Skeletal muscle tissue (tissue), 4 donors: ENCODE results near the gene PRPSAP1. TPM values are rescaled to one million over a fixed set of nuclear protein-coding genes. Genes with fewer than 3 reads are reported as not detected.

Experiments
- H3K27ac ChIP-seq: one replicate; pipeline ENCODE4 v1.7.0; 2013; ENCODE audit warnings: mild to moderate bottlenecking, low read depth, low read length, inconsistent platforms
- H3K27me3 ChIP-seq, 3 donors: one replicate each; pipeline ENCODE4 v1.7.0; 2013; ENCODE audit warnings: low read length in 3 of 3; ENCODE audit not compliant: control insufficient read depth in 3 of 3, insufficient read depth in 3 of 3
- H3K36me3 ChIP-seq, 3 donors: one replicate each; pipeline ENCODE4 v1.7.0; 2013; ENCODE audit warnings: low read length in 3 of 3; ENCODE audit not compliant: control insufficient read depth in 3 of 3, insufficient read depth in 3 of 3
- H3K4me1 ChIP-seq, 3 donors: one replicate each; pipeline ENCODE4 v1.7.0; 2013; ENCODE audit warnings: low read length in 3 of 3, mild to moderate bottlenecking in 3 of 3; ENCODE audit not compliant: control insufficient read depth in 3 of 3, insufficient read depth in 3 of 3
- H3K4me3 ChIP-seq, 3 donors: one replicate each; pipeline ENCODE4 v1.7.0; 2013; ENCODE audit warnings: low read length in 3 of 3
- H3K9ac ChIP-seq, 3 donors: one replicate each; pipeline ENCODE4 v1.7.0; 2013; ENCODE audit warnings: low read length in 3 of 3, mild to moderate bottlenecking in 3 of 3, moderate library complexity in 2 of 3, low read depth in 1 of 3
- H3K9me3 ChIP-seq, 3 donors: one replicate each; pipeline ENCODE4 v1.7.0; 2013; ENCODE audit warnings: low read length in 3 of 3; ENCODE audit not compliant: control insufficient read depth in 3 of 3
- total RNA-seq: library from RNA; depleted of rRNA; stranded (reverse); fragments of >200 nt; gene quantifications from one replicate; pipeline ENCODE4 v1.2.3, GENCODE V29; 2014
- donor health status: Osteomylitis.

The PRPSAP1 gene
- total RNA-seq, 1 donor from 2014 or later, result 24.0 TPM

DNA sequence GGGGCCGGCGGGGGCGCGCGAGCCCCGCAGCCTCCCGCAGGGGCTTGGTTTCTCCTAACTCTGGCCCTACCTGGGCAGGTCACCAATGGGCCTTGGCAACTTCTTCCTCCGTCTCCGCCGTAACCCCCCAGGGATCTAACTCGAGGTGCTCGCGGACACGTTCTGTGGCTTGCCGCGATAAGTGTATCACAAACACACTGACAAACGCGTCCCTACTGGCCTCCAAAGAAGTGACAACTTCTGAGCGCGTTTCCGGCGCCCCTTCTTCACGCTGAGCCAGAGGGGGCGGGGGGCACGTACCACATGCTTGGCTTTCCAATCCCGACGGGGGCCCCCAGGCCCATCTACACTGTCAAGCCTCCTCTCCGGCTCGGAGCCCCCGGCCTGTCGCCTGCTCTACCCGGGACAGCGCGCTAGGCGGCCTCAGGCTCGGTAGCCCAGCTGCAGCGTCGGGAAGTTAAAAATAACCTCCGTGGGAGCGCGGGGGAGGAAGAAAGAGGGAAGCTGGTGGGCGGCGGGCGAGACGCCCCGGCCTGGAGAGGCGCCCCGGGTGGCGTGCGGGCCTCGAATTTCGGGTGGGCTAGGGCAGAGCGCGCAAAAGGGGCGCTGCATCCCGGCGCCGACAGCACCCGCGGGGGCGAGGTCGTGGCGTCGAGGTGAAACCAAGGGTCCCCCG is 30.0 kb upstream of the PRPSAP1 start:
- Histone ChIP-seq H3K27me3 (peaks cover 0 to 14% (median 0%) of the 10 kb centered on the region in 3 donors), H3K36me3 (no peaks in the 10 kb centered on the region), H3K4me3 (peak overlapping the region; percentile 48 to 73 (median 72)), H3K9me3 (no peaks in the 10 kb centered on the region), H3K27ac (peak overlapping the region; percentile 71), H3K4me1 (peaks cover 22 to 45% (median 27%) of the 10 kb centered on the region in 3 donors), H3K9ac (peak overlapping the region; percentile 57 to 74 (median 62))

DNA sequence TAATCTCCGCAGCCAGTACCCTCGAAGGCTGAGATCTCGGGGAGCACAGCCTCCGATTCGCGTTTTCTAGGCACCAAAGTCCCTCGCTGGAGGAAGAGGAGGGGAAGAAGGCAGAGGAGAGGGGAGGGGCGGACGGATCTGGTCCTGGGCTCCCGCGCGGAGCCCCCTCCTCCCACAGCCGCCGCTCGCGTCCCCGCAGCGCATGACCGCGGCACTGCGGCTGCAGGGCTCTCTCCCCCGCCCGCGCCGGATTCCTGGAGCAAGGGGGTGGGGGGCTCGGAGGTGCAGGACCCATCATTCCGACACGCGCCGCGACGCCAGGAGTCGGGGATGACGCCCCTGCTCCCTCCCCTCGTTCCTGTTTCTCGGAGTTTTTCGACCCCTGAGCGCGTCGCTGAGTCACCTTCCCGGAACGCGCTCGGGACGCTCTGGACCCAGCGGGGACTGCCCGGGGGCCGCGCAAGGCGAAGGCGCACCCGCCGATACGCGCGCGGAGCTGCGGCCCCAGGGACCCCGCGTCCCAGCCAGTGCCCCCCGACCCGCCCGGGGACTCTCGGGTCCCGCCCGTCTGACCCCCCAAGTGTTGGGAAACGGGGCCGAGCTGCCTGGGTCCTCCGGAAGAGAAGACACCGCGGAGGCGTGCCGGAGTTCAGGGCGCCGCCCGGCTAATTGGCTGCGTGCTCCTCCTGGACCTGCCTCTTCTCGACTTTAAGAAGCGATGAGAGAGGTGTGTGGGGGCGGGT is 29.3 kb upstream of the PRPSAP1 start:
- H3K9me3 ChIP-seq, result no peaks in the 10 kb centered on the region
- peak overlapping the region; percentile 44 for H3K27ac ChIP-seq
- H3K4me1 ChIP-seq, result peaks cover 22 to 45% (median 27%) of the 10 kb centered on the region in 3 donors
- no peaks in the 10 kb centered on the region for H3K36me3 ChIP-seq
- H3K27me3 ChIP-seq, result peaks cover 0 to 14% (median 0%) of the 10 kb centered on the region in 3 donors
- H3K9ac ChIP-seq, result peak overlapping the region in 2 of 3 donors; percentile 38 to 62
- peak overlapping the region; percentile 56 to 73 (median 72) for H3K4me3 ChIP-seq

DNA sequence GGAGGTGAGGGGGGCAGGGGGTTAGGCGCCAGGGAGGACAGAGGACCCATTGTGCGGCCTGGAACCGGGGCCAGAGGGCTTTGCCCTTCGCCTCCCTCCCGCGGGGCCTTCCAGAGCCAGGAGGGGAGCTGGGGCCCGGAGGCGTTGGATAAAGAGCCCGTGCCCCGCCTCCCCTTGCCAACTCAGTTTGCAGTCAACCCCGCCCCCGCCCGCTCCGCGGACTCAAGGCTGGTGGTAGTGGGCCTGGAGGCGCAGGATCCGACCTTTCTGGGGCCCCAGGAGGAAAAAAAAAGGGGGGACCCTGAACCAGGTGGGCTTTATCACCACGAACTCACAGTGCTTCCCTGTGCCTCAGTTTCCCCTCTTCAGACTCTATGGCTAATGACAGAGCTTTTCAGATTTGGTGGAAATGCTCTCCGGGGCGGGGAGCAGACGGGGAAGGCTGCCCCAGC is 28.7 kb upstream of the PRPSAP1 start:
- Histone ChIP-seq H3K27me3 (peaks cover 0 to 14% (median 0%) of the 10 kb centered on the region in 3 donors), H3K9me3 (no peaks in the 10 kb centered on the region), H3K4me1 (peaks cover 22 to 45% (median 27%) of the 10 kb centered on the region in 3 donors), H3K4me3 (peak overlapping the region; percentile 56 to 73 (median 72)), H3K36me3 (no peaks in the 10 kb centered on the region), H3K9ac (peak overlapping the region in 2 of 3 donors; percentile 38 to 62), H3K27ac (peak overlapping the region; percentile 44)

DNA sequence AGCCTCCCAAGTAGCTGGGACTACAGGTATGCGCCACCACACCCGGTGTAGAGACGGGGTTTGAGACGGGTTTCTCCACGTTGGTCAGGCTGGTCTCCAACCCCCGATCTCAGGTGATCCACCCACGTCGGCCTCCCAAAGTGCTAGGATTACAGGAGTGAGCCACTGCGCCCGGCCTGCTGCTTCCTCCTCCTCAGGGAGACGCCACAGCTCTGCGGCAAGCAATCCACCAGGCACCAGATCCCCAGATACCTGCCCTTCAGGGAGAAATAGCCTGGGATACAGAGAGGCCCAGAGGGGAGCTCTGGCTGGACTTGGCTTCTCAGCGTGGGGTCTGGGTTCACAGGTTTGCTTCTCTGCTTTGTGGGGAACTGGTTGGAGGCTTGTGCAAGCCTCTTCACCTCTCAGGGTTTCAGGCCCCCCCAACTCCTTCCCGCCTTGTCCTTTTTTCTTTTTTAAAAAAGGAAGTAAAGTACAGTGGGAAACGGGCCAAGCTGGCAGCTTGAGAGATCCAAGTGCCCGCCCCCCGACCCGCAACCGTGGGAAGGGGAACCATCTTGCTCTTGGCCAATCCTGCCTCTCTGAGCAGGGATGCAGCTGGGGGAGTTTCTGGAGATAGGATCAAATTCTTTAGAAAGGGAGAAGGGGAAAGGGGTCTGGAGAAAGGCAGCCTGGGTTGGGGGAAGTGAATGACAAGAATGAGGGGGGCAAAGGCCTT is 28.1 kb upstream of the PRPSAP1 start:
- no peak overlapping the region for H3K4me3 ChIP-seq
- H3K9me3 ChIP-seq, result no peaks in the 10 kb centered on the region
- H3K36me3 ChIP-seq, result no peaks in the 10 kb centered on the region
- H3K27ac ChIP-seq, result no peak overlapping the region
- no peak overlapping the region for H3K9ac ChIP-seq
- H3K4me1 ChIP-seq, result peaks cover 22 to 45% (median 28%) of the 10 kb centered on the region in 3 donors
- peaks cover 0 to 14% (median 0%) of the 10 kb centered on the region in 3 donors for H3K27me3 ChIP-seq

DNA sequence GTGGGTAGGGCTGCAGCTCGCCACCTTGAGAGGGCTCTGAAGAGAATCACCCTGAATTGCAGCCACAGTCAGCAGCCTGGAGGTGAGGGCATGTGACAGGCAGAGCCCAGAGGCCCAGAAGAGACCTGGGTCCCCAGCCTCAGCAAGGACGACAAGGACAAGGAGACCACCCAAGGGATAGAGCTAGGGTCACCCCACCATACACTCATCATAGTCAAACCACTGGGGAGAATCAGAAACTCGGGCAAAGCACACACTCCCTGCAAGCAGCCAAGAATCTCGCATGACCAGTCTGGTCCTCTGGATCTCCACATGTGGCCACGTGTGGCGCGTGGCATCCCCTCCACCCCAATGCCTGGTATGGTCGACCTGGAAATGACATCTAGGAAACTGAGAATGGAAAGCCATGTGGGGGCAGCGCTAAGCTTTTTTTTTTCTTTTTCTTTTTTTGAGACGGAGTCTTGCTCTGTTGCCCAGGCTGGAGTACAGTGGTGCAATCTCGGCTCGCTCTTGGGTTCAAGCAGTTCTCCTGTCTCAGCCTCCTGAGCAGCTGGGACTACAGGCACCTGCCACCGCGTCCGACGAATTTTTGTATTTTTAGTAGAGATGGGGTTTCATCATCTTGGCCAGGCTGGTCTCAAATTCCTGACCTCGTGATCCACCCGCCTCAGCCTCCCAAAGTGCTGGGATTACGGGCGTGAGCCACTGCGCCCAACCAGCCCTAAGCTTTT is 26.1 kb upstream of the PRPSAP1 start:
- Histone ChIP-seq H3K9me3 (no peaks in the 10 kb centered on the region), H3K9ac (no peak overlapping the region), H3K4me1 (peaks cover 7 to 28% (median 13%) of the 10 kb centered on the region in 3 donors), H3K4me3 (no peak overlapping the region), H3K27me3 (peaks cover 0 to 11% (median 2%) of the 10 kb centered on the region in 3 donors), H3K27ac (no peak overlapping the region), H3K36me3 (no peaks in the 10 kb centered on the region)

DNA sequence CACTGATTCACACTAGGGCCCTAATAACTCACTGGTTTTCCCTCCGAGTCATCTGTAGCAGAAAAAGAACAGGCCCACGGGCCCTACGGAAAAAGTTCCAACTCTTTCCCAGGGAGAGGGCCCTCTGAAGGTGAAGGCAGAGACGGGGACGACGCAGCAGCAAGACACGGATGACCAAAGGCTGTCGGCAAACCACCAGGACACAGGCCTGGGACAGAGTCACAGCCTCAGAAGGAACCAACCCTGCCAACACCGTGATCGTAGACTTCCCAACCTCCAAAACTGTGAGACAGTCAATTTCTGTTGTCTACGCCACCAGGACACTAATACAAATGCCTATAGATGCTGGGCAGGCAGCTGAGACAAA is 25.5 kb upstream of the PRPSAP1 start:
- Histone ChIP-seq H3K9me3 (no peaks in the 10 kb centered on the region), H3K9ac (no peak overlapping the region), H3K27me3 (peaks cover 0 to 11% (median 2%) of the 10 kb centered on the region in 3 donors), H3K4me3 (no peak overlapping the region), H3K36me3 (no peaks in the 10 kb centered on the region), H3K4me1 (peaks cover 4 to 24% (median 9%) of the 10 kb centered on the region in 3 donors), H3K27ac (no peak overlapping the region)

DNA sequence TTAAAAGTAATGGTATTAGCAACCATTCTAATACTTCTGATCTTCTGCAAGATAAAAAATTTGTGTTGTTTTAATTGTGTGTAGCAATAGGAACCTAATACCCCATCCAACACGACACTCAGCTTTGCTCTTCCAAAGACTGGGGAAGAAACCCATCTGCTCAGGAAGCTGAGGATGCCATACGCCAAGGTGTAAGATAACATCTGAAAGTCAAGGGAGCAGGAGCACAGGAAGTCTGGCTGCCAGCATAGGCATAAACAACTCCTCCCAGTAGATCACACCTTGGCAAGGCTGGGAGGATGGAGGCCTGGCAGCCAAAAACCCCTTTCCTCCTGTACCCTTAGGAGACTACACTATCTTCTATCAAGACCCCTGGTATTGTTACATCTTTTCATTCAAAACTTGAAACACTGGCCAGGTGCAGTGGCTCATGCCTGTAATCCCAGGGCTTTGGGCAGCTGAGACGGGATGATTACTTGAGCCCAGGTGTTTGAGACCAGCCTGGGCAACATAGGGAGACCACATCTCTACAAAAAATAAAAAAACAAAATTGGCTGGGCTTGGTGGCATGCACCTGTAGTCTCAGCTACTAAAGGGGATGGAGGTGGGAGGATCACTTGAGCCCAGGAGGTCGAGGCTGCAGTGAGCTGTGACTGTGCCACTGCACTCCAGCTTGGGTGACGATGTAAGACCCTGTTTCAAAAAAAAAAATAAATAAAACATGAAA is 25.0 kb upstream of the PRPSAP1 start:
- Histone ChIP-seq H3K27me3 (peaks cover 0 to 11% (median 2%) of the 10 kb centered on the region in 3 donors), H3K9me3 (no peaks in the 10 kb centered on the region), H3K4me3 (no peak overlapping the region), H3K9ac (no peak overlapping the region), H3K36me3 (no peaks in the 10 kb centered on the region), H3K27ac (no peak overlapping the region), H3K4me1 (peaks cover 3 to 19% (median 9%) of the 10 kb centered on the region in 3 donors)

DNA sequence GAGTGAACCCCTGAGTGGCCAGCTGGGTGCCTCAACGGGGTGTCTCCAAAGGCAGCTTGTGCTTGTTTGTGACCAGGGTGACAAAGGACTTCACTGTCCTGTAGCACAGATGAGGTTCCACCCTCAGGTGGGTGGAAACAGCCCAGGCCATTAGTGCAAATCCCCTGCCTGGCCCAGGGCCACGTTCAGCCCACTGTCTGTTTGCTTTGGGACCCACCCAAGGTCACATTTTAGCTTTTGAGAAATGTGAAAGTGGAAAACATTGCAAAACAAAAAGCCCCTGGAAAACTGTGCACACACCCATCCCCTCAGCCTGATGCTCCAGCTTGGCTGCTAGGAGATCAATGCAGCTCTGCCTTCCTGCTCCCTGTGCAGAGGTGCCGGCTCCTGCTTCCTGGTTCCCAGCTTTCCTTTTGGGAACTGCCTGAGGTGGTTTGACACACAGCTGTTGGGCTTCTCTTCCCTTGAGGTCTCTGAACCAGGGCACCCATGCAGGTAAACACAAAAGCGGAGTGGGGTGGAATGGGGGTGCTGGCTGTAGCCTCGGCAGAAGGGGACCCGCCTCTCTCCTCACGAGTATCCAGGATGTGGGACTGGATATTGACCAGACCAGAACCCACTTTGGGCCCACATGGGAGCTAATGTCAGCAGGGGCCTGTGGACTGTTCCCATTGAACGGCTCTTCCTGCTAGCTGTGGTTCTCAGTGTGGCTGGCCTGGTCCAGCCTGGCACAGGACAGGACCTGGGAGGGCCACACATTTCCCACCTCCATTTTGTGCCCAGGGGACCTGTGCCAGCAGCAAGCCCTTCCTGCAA is 22.8 kb upstream of the PRPSAP1 start:
- peaks cover 0 to 5% (median 2%) of the 10 kb centered on the region in 3 donors for H3K27me3 ChIP-seq
- peaks cover 0 to 3% (median under 1%) of the 10 kb centered on the region in 3 donors for H3K4me1 ChIP-seq
- H3K27ac ChIP-seq, result no peak overlapping the region
- no peak overlapping the region for H3K4me3 ChIP-seq
- no peaks in the 10 kb centered on the region for H3K9me3 ChIP-seq
- H3K9ac ChIP-seq, result no peak overlapping the region
- H3K36me3 ChIP-seq, result no peaks in the 10 kb centered on the region
